ENCODE measurements around the gene PNMA8B.

DNA sequence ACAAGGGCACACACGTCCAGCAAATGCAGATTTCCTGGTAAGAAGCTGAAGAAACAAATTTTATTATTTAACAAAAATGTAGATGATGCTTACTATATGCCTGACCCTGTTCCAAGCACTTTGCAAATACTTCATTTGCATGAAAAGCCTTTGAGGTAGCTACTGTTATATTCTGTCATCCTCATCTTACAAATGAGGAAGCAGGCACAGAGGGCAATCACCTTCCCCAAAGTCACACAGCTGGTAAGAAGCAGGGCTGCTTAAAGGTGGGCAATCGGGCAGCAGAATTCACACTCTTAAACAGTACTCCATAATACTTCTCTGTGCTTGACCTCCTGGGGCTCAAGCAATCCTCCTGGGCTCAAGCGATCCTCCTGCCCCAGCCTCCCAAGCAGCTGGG, 48.7 kb downstream of the PNMA8B start:
- TF ChIP-seq, protein P1, sequence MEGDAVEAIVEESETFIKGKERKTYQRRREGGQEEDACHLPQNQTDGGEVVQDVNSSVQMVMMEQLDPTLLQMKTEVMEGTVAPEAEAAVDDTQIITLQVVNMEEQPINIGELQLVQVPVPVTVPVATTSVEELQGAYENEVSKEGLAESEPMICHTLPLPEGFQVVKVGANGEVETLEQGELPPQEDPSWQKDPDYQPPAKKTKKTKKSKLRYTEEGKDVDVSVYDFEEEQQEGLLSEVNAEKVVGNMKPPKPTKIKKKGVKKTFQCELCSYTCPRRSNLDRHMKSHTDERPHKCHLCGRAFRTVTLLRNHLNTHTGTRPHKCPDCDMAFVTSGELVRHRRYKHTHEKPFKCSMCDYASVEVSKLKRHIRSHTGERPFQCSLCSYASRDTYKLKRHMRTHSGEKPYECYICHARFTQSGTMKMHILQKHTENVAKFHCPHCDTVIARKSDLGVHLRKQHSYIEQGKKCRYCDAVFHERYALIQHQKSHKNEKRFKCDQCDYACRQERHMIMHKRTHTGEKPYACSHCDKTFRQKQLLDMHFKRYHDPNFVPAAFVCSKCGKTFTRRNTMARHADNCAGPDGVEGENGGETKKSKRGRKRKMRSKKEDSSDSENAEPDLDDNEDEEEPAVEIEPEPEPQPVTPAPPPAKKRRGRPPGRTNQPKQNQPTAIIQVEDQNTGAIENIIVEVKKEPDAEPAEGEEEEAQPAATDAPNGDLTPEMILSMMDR (IDR thresholded peaks at IDR 0.05) = no peak
- no peak for TF ChIP-seq POLR2A (IDR thresholded peaks at IDR 0.05)
- TF ChIP-seq POLR2AphosphoS5 (IDR thresholded peaks at IDR 0.05) = no peak
